GM18870 (cell line): ENCODE measurements around the gene CDK3.
"Not testable (repeated sequence)": the region's sequence is repeated elsewhere in the genome, so short reads cannot be mapped to it uniquely, and the experiment has no call there.

Experiments used
- ATAC-seq: cut with Tn5 transposase; IDR thresholded peaks from one replicate; pipeline ENCODE4 v1.9.1; 2021; ENCODE audit warnings: moderate library complexity; ENCODE audit not compliant: unreplicated experiment

CDK3 gene

DNA sequence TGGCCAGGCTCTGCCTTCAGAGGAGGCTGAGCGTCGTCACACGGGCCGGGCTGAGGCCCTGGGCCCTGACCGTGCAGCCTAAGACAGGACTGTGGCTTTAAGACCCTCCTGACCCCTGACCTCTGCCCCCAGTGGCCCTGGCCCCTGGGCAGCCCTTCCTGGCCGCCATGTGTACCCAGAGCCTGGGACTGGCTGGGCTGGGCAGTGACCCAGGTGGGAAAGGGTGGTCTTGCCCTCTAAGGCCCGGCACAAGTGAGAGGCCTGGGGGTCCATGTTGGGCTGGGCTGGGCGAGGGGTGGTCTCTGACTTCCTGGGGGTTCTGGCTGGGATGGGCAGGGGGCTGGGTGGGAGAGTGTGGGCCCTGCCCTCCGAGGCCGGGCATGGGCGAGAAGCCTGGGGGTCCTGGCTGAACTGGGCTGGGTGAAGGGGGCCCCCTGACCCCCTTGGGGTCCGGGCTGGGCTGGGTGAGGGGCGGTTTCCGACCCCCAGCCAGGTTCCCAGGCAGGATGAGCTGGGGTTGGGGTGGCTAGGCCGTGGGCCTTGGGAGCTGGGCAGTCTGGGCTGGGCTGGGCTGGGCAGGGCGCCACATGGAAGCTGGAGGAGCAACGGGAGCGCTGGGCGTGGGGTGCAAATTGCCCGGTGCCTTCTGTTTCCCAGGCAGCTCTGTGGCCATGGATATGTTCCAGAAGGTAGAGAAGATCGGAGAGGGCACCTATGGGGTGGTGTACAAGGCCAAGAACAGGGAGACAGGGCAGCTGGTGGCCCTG is at the start of gene CDK3:
Gene CDK3, plus strand, starts transcription at position 101 of the 767 bp plus-strand sequence. Its CDS starts 571 bp downstream, at position 672.
- ATAC-seq, result no peak

DNA sequence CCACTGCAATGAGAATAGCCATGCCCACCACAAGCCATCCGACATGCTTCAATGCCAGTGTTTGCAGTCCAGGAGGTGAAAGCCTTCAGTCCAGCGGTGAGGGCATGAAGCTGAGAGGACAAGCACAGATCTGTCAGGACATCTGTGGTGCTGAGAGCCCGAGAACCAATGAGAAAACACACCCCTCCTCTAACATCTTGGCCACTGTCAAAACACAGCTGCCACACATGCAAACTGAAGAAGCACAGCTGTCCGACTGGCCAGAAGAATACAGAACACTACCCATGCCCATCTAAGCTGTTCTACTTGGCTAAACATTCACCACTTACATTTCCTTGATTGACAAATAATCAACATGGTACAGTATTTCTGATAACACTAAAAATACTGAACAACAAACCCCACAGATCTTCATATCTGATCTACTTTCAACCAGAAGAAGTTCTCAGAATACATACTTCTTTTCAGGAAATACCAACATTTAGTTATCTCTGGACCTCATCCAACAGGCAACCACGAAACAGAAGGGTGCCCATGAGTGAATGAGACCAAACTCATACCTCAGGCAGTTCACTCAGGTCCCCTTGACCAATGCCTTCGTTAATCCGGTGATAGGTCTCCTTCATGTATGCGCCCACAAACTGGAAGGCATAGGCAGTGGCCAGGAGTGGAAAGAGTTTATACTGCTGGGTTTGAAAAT is 49.6 kb upstream of the CDK3 start:
- ATAC-seq, result no peak

DNA sequence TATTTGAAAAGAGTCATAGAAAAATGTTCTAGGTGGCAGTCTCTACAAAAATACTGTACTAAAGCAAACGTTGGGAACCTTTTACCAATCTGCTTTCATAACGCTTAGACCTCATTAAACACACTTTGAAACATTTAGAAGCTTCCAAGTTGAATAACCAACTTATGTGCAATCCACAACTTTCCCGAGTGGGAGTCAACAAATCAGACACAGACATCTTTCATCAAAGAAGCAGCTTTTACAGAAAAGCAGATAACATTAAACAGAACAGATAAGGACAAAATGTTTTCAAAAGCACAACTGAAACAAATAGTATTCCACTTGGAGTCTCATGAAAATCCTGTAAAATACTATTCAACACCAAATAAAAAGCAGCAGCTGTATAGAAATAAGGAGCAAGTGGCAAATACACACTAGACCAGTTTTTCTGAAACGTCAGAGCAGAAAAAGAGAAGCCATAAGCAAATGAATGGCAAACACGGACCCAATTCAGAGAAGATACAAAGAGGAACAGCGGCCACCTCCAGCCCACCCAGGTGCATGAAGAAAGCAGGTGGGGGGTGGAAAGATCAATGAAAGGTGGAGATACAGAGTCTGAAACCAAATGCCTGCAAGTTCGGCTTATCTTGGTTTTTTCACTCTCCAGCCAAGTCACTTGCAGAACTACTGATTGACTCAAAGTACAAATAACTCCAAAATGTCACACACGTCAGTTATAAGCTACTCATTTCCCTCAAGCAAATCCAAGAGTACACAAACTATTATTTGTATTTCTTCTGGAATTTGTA is 41.4 kb upstream of the CDK3 start:
- ATAC-seq, result no peak

DNA sequence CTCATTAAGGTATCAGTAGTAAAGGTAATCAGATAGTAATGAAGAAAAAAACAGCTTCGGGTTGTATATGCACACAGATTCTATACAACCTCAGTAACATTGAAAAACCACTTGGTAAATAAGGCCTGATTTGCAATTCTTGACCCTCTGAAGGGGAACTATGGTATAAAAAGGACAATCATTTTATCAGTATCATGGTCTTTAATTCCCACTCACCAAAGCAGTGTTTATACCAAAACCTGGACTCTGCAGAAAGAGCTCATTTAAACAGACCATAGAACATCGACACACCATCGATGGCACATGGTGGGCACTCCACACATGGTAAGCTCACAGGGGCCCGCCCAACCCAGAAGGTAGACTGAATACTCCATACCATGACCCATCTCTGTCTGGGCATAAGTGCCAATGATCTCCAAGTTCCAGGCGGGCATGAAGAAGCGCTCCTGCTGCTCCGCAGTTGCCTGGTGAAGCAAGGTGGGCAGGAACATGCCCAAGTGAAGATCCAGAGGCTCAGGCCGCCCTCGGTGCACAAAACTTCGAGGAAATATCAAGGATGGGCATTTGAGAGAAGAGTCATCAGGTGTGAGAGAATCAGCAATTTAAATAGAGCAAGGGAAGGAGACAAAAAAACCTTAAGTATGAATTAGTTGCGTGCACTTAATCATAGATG is 40.7 kb upstream of the CDK3 start:
- no peak for ATAC-seq

DNA sequence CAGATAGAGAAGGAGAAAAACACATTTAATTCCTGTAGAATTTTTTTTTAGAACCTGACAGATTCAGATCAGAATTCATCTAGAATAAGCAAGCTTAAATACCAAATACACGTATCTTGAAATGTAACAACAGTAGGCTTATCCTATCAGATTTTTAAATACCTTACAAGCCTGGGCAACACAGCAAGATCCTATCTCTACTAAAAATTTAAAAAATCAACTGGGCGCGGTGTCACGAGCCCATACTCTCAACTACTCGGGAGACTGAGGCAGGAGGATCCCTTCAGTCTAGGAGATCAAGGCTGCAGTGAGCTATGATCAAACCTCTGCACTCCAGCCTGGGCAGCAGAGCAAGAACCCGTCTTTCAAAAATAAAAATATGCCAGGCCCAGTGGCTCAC is 35.2 kb upstream of the CDK3 start:
- no peak for ATAC-seq

DNA sequence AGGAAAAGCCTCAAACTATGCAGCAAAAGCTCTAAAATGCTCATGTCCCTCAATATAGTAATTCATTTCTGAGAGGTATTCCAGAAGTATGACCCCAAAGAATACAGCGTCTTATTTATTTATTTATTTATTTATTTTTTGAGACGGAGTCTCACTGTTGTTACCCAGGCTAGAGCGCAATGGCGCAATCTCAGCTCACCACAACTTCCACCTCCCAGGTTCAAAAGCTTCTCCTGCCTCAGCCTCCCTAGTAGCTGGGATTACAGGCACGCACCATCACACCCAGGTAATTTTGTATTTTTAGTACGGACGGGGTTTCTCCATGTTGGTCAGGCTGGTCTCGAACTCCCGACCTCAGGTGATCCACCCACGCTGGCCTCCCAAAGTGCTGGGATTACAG is 31.6 kb upstream of the CDK3 start:
- not testable (repeated sequence) for ATAC-seq

DNA sequence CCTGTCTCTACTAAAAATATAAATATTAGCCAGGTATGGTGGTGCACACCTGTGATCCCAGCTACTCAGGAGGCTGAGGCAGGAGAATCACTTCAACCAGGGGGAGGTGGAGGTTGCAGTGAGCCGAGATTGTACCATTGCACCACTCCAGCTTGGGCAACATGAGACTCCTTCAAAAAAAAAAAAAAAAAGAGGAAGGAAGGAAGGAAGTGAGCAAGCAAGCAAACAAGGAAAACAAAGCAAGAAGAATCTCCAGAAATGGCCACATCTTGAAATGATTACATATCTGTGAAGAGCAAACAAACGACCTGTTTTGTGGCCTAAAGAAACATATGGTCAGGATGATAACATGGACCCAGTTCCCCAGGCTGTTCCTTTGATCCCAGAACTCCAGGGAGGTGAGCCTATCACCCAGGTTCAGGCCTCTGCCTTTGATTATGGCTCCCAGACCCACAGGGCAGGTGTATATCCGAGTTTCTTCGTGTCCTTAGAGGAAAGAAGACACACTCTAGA is 30.6 kb upstream of the CDK3 start:
- no peak for ATAC-seq

DNA sequence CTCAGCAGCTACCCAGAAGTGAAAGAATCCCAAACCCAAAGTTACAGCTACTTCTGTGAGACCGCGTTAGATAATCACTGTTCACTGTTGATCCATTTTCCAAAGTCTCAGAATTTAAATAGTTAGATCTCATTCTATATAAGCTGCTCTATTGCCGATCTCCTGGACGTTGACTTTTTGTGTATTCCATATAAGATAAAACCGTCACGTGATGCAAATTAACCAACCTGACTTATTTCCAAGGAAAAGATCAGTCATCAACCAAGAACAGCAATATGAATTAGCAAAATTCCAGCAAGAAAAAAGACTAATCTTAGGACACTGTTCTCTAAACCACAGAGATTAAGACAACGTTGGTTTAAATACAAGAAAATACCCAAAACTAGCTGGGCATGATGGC is 30.0 kb upstream of the CDK3 start:
- ATAC-seq, result no peak

DNA sequence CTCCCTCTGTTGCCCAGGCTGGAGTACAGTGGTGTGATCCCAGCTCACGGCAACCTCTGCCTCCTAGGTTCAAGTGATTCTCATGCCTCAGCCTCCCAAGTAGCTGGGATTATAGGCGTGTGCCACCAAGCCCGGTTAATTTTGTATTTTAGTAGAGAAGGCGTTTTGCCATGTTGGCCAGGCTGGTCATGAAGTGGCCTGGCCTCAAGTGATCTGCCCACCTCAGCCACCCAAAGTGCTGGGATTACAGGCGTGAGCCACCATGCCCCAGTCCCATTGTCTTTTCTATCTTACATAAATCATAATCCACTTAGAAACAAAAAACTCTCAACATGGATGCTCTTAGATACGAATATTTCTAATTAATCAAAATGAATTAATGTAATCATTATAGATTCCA is 25.5 kb upstream of the CDK3 start:
- ATAC-seq, result not testable (repeated sequence)

DNA sequence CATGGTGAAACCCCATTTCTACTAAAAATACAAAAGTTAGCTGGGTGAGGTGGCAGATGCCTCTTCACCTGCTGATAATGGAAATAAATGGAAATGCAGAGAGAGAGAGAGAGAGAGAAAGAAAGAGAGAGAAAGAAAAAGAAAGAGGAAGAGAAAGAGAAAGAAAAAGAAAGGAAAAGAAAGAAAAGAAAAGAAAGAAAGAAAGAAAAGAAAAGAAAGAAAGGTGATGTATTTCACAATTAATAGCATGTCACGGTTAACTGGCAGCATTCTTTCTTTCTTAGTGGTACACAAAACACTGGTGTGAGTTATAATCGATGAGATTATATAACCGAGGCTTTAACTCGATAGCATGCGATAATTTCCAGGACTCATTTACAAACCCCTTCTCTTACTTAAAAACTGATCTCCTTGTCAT is 24.9 kb upstream of the CDK3 start:
- ATAC-seq, result no peak

DNA sequence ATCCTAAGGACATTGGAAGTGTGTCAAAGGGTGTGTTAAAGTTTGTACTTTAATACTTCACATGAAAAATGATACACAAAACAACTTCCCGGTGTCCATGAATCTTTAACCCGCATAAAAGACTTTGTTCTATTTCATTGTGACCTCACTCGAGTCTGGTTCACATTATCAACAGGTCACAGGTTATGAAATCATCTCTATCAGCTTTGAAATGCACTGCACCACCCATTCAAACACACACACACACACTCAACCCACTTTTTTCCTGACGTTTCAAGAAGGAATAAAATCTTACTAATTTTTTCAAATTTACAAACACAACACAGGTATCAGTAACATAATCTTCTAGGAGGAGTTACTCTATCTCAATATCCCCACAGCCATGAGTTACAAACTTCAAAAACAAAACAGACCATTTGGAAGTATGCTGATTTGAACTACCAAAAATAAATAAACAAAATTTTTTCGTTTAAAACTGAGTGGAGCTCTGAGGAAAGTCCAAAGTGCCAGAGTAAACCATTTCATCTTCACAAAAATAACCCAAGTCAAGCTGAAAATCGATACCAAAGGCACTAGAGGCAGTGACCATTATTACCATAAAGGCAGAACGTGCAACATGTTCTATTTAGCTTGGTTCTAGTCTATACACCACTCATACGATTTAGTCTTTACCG is 24.3 kb upstream of the CDK3 start:
- no peak for ATAC-seq

DNA sequence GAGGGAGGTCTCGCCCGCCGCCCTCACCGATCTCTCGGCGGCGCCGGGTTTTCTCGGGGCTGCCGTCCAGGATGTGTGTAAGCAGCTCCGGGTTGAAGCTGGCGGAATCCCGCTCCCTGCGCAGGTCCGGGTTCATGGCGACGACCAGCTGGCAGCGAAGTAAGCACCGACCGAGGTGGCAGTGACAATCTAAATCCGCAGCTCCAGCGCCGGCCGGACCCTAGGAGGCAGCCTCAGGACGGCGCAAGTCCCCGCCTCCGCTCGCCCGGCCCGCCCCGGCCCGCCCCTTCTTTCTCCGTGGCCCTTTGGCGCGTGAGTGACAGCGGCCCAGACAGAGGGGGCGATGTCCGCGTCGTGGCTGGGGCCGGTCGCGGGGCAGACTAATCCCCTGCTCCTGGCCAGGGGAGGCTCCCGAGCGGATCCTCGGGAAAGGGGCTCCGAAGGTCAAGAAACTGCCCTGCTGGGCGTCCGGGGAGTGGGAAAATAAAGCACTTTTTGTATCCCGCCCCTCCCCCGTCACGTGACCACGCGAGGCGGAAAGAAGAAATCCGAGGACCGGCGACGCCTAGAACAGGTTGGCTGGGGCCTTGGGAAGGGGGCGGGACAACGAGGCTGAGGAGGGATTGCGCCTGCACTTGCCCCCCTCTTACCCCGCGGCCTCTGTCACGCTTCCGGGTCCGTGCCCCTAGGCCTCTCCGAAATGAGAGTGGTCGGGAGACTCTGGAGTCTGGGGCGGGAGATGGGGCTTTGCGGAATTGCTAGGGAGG is 21.5 kb upstream of the CDK3 start, which contains the start of the genes ACOX1 and TEN1:
Gene ACOX1, minus strand, starts transcription at position 229 of the 767 bp plus-strand sequence. Its CDS starts 93 bp downstream, at position 136.
Gene TEN1, plus strand, starts transcription at position 303 of the 767 bp plus-strand sequence. CDS start 6,953 bp downstream, outside the sequence.
- ATAC-seq, result peak; percentile 63

DNA sequence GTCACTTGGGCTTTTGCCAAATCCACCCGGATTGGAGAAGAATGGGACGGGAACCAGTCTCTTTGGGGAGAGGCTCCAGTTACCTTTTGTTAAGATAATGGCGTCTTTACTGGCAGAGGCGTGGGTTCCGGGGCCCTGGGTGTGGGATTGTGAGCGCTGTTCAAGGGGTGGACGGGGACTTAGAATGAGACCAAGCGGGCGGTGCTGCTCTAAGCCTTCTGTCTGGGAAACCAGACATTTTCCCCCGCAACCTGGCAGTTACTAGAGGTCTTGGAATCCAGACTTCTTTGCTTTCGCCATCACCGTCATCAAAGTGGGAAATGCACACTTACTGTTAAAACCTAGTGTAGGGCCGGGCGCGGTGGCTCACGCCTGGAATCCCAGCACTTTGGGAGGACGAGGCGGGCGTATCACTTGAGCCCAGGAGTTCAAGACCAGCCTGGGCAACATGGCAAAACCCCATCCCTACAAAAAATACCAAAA is 20.9 kb upstream of the CDK3 start:
- ATAC-seq, result no peak

DNA sequence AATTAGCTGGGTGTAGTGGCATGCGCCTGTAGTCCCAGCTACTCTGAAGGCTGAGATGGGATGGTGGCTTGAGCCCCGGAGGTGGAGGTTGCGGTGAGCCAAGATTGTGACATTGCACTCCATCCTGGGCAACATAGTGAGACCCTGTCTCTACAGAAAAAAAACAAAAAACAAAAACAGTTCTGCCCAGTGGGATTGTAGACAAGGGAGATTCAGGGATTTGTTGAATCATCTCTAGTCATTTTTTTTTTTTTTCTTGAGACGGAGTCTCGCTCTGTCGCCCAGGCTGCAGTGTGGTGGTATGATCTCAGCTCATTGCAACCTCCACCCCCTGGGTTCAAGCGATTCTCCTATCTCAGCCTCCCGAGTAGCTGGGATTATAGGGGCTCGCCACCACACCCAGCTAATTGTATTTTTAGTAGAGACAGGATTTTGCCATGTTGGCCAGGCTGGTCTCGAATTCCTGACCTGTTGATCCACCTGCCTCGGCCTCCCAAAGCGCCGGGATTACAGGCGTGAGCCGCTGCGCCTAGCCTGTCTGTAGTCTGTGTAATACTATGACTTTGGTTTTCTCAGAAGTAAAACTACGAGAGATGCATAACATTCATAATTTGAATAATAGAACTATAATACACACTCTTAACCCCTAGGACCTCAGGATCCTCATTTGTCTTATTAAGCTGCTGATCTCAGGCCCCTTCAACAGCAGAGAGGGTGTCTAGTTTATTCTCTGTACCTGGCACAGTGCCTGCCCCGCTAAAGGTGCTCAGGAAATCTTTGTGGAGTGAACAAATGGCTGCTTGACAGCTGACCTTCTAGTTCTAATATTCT is 20.3 kb upstream of the CDK3 start:
- no peak for ATAC-seq

DNA sequence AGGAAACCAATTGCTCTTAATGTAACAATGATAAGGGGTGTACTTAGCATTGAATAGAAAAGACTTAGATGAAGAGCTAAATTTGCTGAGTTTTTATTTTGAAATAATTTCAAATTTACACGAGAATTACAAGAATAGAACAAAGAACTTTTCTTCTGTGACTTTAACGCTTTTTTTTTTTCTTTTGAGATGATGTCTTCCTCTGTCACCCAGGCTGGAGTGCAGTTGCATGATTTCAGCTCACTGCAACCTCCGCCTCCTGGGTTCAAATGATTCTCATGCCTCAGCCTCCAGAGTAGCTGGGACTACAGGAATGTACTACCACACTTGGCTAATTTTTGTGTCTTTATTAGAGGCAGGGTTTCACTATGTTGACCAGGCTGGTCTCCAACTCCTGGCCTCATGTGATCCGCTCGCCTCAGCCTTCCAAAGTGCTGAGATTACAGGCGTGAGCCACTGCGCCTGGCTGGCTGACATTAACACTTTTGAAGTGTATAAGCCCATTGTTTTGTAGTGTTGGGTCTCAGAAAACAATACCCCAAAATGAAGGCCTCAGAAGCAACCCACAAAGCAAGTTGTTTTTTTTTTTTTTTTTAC is 19.5 kb upstream of the CDK3 start:
- no peak for ATAC-seq

DNA sequence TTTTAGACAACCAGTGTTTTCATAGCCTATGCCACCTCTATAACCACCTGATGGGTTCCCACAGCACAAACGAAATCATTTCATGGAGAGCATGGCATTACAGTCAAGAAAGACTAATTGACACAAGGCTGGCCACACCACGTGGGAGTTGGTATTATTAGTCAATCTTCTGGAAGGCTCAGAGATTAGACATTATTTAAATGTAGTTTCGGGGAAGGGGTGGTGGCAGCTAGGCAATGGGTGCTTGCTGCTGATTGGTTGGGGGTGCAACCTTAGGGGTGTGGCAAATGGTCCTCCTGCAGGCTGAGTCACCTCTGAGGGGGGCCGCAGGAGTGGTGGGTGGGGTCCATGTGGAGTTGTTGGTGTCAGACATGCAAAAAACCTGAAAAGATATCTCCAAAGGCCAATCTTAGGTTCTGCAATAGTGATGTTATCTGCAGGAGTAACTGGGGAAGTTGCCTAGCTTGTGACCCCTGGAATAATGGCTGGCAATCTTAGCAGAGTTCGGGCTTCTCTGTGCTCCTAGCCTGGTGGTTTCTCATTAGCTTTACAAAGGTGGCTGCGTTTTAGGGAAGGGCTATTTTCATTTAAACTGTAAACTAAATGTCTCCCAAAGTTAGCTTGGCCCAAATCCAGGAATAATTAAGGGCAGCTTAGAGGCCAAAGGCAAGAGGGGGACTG is 17.0 kb upstream of the CDK3 start:
- no peak for ATAC-seq

DNA sequence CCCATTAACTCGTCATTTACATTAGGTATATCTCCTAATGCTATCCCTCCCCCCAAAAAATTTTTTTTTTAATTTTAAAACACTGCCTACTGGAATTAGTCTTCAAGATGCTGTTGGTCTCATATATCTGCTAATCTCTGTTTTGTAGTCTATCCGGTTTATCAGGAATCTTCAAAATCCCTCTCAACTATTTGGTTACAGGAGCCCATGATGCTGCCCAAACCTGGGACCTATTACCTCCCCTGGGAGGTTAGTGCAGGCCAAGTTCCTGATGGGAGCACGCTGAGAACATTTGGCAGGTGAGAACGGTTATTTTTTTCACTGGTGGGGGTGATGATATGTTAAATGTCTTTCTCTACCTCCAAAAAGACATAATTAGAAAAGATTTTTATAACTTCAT is 14.7 kb upstream of the CDK3 start:
- no peak for ATAC-seq
